C4-2B (cell line): ENCODE results near the gene ZNF467.
A peak's percentile ranks its signal among the peaks of the same experiment; 100 is the strongest.

Experiments used
- H3K27ac ChIP-seq: fragments of 450-650 bp; 2 replicates; pipeline ENCODE4 v1.5.1; 2017
- ZFX ChIP-seq: fragments of 450-650 bp; IDR thresholded peaks from 2 replicates; pipeline ENCODE4 v1.6.1; 2017
- TF ChIP-seq, protein P1 (sequence below): fragments of 450-650 bp; conservative IDR thresholded peaks from 2 replicates; pipeline ENCODE4 v1.5.1; 2017; ENCODE audit warnings: mild to moderate bottlenecking

Gene ZNF467

DNA sequence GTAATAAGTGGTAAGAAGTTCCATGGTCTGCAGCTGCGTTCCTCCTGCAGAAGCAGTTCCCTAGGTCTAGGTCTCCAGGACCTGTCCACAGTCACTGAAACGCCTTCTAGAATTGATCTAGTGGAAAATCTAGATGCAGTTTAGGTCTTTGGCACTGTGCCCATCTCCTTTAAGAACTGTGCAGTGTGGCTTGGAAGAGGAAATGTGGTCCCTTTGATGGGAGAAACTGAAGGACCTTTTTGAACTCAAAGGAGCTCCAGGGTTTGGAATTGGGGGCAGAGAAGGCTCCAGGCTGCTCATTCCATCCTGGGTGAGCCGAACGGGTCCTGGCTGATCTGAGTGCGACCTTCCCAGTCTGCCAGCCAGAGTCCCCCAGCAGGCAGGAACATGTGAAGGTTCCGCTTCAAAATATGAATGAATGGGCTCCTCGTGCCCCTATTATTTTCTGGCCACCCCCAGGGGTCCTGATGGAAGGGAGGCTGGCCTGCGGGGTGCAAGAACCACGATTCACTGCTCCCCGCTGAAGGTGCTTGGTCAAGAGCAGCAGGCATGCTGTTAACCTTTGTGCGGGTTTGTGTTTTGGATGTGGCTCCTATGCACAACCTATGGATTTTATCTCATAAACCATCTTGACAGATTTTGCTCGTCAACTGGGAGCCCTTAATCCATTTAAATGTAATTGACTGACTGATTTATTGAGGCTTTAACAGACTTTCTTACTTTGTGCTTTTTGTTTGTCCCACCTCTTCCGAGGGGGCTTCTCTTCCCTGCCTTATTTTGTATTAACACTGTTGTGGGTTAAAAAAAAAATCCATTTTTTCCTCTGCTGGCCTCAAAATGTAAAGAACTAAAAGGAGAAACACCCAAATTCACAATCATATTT, 36.7 kb downstream of the ZNF467 start:
- TF ChIP-seq ZFX, result no peak
- no peak overlapping the region for H3K27ac ChIP-seq

DNA sequence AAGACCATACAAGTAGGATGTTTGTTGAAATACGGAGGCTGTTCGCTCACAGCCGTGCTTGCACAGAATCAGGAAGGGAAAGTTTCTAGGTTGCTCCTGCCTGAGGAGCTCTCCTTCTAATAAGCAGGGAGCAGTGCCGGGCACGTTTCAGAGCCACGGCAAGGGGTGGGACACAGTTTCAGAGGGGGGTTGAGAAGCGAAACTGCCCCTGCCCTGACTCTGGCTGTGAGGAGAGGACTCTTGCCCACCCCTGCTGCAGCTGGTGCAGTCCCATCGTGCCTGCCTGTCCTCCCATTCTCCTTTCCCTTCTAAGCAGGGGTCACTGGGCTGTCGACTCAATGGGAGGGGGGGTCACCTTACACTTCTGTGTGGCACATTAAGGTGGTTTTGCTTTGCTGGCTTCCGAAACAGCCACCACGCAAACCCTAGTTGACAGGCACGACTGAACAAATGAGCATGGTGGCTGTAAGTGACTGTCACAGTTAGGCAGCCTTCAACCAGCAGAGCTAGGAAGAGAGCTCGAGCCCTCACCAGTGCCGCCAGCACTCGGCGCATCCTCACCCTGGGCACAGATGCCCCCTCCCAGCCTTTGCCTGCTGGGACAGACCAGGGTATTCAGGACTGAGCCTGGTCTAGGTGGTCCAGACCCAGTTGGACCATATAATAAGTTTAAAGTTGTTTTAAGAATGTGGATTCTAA, 37.5 kb downstream of the ZNF467 start:
- H3K27ac ChIP-seq, result peak overlapping the region; percentile 33; the same call in 1 of the 2 replicates
- TF ChIP-seq, protein P1, sequence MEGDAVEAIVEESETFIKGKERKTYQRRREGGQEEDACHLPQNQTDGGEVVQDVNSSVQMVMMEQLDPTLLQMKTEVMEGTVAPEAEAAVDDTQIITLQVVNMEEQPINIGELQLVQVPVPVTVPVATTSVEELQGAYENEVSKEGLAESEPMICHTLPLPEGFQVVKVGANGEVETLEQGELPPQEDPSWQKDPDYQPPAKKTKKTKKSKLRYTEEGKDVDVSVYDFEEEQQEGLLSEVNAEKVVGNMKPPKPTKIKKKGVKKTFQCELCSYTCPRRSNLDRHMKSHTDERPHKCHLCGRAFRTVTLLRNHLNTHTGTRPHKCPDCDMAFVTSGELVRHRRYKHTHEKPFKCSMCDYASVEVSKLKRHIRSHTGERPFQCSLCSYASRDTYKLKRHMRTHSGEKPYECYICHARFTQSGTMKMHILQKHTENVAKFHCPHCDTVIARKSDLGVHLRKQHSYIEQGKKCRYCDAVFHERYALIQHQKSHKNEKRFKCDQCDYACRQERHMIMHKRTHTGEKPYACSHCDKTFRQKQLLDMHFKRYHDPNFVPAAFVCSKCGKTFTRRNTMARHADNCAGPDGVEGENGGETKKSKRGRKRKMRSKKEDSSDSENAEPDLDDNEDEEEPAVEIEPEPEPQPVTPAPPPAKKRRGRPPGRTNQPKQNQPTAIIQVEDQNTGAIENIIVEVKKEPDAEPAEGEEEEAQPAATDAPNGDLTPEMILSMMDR, result no peak
- no peak for TF ChIP-seq ZFX

DNA sequence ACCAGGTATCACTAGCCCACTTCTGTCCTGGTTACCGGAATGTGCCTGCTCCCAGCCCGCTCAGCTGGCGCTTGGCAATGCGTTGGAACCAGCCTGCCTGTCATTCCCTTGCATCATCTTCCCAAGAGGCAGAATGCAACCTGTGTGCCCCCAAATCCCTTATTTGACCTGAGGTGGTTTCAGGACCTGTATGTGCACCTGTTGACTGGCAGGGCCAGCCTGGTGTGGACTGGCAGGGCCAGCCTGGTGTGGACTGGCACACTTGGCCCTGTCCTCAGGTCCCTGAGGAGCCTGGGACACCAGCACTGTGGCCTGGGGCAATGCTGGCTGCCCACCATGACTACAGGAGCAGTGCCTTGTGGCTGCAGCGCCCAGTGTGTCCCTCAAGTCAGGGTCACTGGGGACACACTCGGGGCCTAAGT, 38.2 kb downstream of the ZNF467 start:
- TF ChIP-seq, protein P1, result no peak
- no peak for TF ChIP-seq ZFX
- peak overlapping the region; percentile 33 for H3K27ac ChIP-seq

DNA sequence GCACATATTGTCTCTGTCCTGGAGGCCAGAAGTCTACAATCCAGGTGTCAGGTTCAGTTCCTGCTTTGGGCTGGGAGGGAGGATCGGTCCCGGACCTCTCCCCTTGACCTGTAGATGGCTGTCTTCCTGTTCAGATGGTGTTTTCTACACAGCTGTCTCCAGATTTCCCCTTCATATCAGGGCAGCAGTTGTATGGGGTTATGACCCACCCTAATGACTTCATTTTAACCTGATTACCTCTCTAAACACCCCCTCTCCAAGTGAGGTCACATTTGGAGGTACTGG, 38.7 kb downstream of the ZNF467 start:
- TF ChIP-seq, protein P1, result no peak
- TF ChIP-seq ZFX, result no peak
- H3K27ac ChIP-seq, result peak overlapping the region; percentile 33

DNA sequence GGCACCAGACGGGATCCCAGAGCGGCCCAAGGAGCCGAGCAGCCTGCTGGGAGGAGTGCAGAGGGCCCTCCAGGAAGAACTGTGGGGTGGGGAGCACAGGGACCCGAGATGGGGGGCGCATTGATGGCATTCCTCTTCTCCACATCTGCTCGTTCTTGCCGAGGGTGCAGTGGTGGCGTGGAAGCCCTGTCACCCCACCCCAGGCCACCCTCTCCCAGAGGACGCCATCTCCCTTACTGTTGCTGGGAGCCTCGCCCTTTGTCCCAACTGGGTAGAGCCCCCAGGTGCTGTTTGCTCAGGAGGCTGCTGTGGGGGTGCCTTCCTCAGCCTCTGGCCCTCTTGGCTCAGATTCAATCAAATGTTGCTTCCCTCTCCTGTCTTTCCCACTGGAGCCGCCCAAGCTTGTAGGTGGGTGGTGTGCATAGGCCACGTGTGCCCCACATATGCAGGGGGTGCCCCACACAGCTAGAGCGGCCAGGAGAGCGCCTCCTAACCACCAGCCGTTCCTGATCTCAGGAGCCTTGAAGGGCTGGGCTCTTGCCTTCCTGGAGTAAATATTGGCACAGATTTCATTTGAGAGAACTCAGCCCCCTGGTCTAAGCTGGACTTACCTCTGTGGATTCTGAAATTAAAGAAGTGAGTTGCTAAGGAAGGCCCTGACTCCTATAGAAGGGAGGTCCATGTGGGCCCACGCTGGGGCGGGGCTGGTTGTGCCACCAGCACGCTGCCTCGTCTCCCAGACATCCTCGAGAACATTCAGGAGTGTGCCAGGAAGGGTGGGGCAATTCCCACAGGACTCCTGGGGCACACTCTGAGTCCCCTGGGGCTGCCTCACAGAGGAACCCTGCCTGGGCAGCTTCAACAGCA, 39.2 kb downstream of the ZNF467 start:
- H3K27ac ChIP-seq, result peak overlapping the region; percentile 33
- TF ChIP-seq, protein P1, result no peak
- TF ChIP-seq ZFX, result no peak

DNA sequence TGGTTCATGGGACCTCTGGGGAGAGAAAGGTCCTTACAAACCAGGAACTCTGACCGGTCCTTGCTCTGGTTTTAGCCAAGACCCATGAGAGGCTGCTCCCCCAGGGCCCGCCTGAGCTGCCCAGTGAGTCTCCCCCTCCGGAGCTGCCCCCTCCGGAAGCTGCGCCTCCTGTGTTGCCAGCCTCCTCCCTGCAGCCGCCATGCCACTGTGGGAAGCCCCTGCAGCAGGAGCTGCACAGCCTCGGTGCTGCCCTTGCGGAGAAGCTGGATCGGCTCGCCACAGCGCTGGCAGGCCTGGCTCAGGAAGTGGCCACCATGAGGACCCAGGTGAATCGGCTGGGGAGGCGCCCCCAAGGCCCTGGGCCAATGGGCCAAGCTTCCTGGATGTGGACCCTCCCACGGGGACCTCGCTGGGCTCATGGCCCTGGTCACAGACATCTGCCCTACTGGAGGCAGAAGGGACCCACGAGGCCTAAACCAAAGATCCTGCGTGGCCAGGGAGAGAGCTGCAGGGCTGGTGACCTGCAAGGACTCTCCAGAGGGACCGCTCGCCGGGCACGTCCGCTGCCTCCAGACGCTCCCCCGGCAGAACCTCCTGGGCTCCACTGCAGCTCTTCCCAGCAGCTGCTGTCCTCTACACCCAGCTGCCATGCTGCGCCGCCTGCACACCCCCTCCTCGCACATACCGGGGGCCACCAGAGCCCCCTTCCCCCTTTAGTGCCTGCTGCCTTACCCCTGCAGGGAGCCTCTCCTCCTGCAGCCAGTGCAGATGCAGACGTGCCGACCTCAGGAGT, 40.1 kb downstream of the ZNF467 start:
- H3K27ac ChIP-seq, result no peak overlapping the region; the same call in 1 of the 2 replicates
- TF ChIP-seq, protein P1, result no peak
- TF ChIP-seq ZFX, result no peak

DNA sequence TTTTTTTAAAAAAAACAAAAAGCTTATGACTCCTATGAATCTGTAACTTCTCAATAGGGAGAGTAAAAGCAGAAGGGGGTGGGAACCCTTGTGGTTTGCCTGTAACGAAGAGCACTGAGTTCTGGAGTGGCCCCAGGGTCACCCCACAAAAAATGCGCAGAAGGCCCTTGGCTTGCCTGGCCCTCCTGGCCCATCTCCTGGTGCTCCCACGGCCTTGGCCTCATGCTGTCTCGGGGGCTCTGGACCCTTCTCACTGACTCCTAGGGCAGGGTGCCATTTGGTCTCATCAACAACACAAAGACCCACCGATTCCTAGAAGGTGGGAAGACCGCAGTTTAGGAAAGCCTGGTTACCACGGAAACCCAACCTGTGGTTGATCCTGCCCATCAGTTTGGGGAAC, 40.8 kb downstream of the ZNF467 start:
- H3K27ac ChIP-seq, result no peak overlapping the region
- TF ChIP-seq, protein P1, result no peak
- TF ChIP-seq ZFX, result no peak
